GM12891 (cell line): Measurements from ENCODE around the gene SLC9A9.

Experiments
- PAX5 ChIP-seq: IDR thresholded peaks from 2 replicates; pipeline ENCODE4 v1.6.1; 2011; ENCODE audit warnings: low read length, moderate library complexity, mild to moderate bottlenecking; ENCODE audit not compliant: insufficient read depth, severe bottlenecking
- POLR2A ChIP-seq: IDR thresholded peaks from 2 replicates; pipeline ENCODE4 v1.6.1; 2011; ENCODE audit warnings: low read depth, low read length, control low read depth
- POLR2AphosphoS5 ChIP-seq: IDR thresholded peaks from 2 replicates; pipeline ENCODE4 v1.6.1; 2011; ENCODE audit warnings: low read depth, low read length, control low read depth
- POU2F2 ChIP-seq: IDR thresholded peaks from 2 replicates; pipeline ENCODE4 v1.6.1; 2011; ENCODE audit warnings: low read depth, mild to moderate bottlenecking, control low read depth, low read length, moderate library complexity
- SPI1 ChIP-seq: IDR thresholded peaks from 2 replicates; pipeline ENCODE4 v1.6.1; 2011; ENCODE audit warnings: low read depth, low read length, control low read depth
- TAF1 ChIP-seq: IDR thresholded peaks from 2 replicates; pipeline ENCODE4 v1.6.1; 2011; ENCODE audit warnings: low read depth, low read length, control low read depth

GRCh38 chr3:143433787-143434378 lies 414.4 kb downstream of the SLC9A9 start:
- TF ChIP-seq POLR2AphosphoS5 (no peak), POLR2A (no peak), TAF1 (no peak), SPI1 (no peak), POU2F2 (no peak), PAX5 (no peak)
